GM21737 (cell line): ENCODE data around the gene PPIF.

Source experiments
- ATAC-seq: cut with Tn5 transposase; IDR thresholded peaks from one replicate; pipeline ENCODE4 v1.9.1; 2021; ENCODE audit warnings: mild to moderate bottlenecking, moderate library complexity; ENCODE audit not compliant: unreplicated experiment

PPIF gene

GRCh38 chr10:79385392-79385795, 38.1 kb downstream of the PPIF start:
- no peak for ATAC-seq

- ATAC-seq, result no peak
Observed at GRCh38 chr10:79385804-79386531, 38.7 kb downstream of the PPIF start.

- ATAC-seq, result no peak
Observed at GRCh38 chr10:79386637-79387465, 39.6 kb downstream of the PPIF start.

- no peak for ATAC-seq
Observed at GRCh38 chr10:79387466-79387973, 40.3 kb downstream of the PPIF start.

GRCh38 chr10:79387974-79388850, 40.9 kb downstream of the PPIF start:
- no peak for ATAC-seq

GRCh38 chr10:79390057-79390456, 42.8 kb downstream of the PPIF start:
- no peak for ATAC-seq

- no peak for ATAC-seq
Observed at GRCh38 chr10:79390551-79391229, 43.4 kb downstream of the PPIF start.

- ATAC-seq, result no peak
Observed at GRCh38 chr10:79391231-79392019, 44.2 kb downstream of the PPIF start.

GRCh38 chr10:79392020-79392398, 44.7 kb downstream of the PPIF start:
- no peak for ATAC-seq

- no peak for ATAC-seq
Observed at GRCh38 chr10:79392506-79393176, 45.4 kb downstream of the PPIF start.

GRCh38 chr10:79393221-79393923, 46.1 kb downstream of the PPIF start:
- ATAC-seq, result no peak

GRCh38 chr10:79393924-79394610, 46.8 kb downstream of the PPIF start:
- no peak for ATAC-seq

GRCh38 chr10:79394664-79395063, 47.4 kb downstream of the PPIF start:
- no peak for ATAC-seq

GRCh38 chr10:79396520-79396919, 49.3 kb downstream of the PPIF start:
- no peak for ATAC-seq

GRCh38 chr10:79397051-79397450, 49.8 kb downstream of the PPIF start:
- ATAC-seq, result no peak

- no peak for ATAC-seq
Observed at GRCh38 chr10:79397575-79398303, 50.5 kb downstream of the PPIF start.

- no peak for ATAC-seq
Observed at GRCh38 chr10:79398642-79399041, 51.4 kb downstream of the PPIF start.
